ENCODE measurements around the gene KIF11. TPM values are rescaled to one million over a fixed set of nuclear protein-coding genes. Genes with fewer than 3 reads are reported as not detected.

The KIF11 gene
- total RNA-seq, 1 donor from 2014 or later = 5.7 TPM

- no peaks in the 10 kb centered on the region for H3K36me3 ChIP-seq (ENCODE audit: control insufficient read depth in 3 of 3, insufficient read depth in 3 of 3, low read length in 3 of 3)
- H3K27ac ChIP-seq (ENCODE audit: low read depth, low read length) = no peak overlapping the region
- H3K27me3 ChIP-seq (ENCODE audit: control insufficient read depth in 3 of 3, insufficient read depth in 3 of 3, low read length in 3 of 3) = peaks cover 19 to 41% (median 30%) of the 10 kb centered on the region in 3 donors
- H3K9ac ChIP-seq (ENCODE audit: low read depth in 1 of 3, low read length in 3 of 3) = peak overlapping the region in 2 of 3 donors; percentile 32 to 40
- H3K9me3 ChIP-seq (ENCODE audit: control insufficient read depth in 3 of 3, low read length in 3 of 3) = no peaks in the 10 kb centered on the region
- H3K4me1 ChIP-seq (ENCODE audit: control insufficient read depth in 3 of 3, insufficient read depth in 3 of 3, low read length in 3 of 3) = peaks cover 4 to 11% (median 11%) of the 10 kb centered on the region in 3 donors
- peak overlapping the region; percentile 55 to 61 (median 59) for H3K4me3 ChIP-seq (ENCODE audit: low read length in 3 of 3)
Observed at GRCh38 chr10:92699193-92699517, 106.2 kb downstream of the KIF11 start.

GRCh38 chr10:92699518-92700381, 106.8 kb downstream of the KIF11 start:
- peak overlapping the region in 2 of 3 donors; percentile 32 to 40 for H3K9ac ChIP-seq (ENCODE audit: low read depth in 1 of 3, low read length in 3 of 3)
- peaks cover 19 to 41% (median 30%) of the 10 kb centered on the region in 3 donors for H3K27me3 ChIP-seq (ENCODE audit: control insufficient read depth in 3 of 3, insufficient read depth in 3 of 3, low read length in 3 of 3)
- H3K27ac ChIP-seq (ENCODE audit: low read depth, low read length) = no peak overlapping the region
- H3K4me3 ChIP-seq (ENCODE audit: low read length in 3 of 3) = peak overlapping the region; percentile 55 to 61 (median 59)
- H3K4me1 ChIP-seq (ENCODE audit: control insufficient read depth in 3 of 3, insufficient read depth in 3 of 3, low read length in 3 of 3) = peaks cover 4 to 11% (median 11%) of the 10 kb centered on the region in 3 donors
- H3K9me3 ChIP-seq (ENCODE audit: control insufficient read depth in 3 of 3, low read length in 3 of 3) = no peaks in the 10 kb centered on the region
- no peaks in the 10 kb centered on the region for H3K36me3 ChIP-seq (ENCODE audit: control insufficient read depth in 3 of 3, insufficient read depth in 3 of 3, low read length in 3 of 3)

GRCh38 chr10:92702301-92702916, 109.5 kb downstream of the KIF11 start:
- Histone ChIP-seq H3K27me3 (ENCODE audit: control insufficient read depth in 3 of 3, insufficient read depth in 3 of 3, low read length in 3 of 3) (peaks cover 12 to 27% (median 14%) of the 10 kb centered on the region in 3 donors), H3K4me3 (ENCODE audit: low read length in 3 of 3) (no peak overlapping the region), H3K9ac (ENCODE audit: low read depth in 1 of 3, low read length in 3 of 3) (no peak overlapping the region), H3K27ac (ENCODE audit: low read depth, low read length) (no peak overlapping the region), H3K9me3 (ENCODE audit: control insufficient read depth in 3 of 3, low read length in 3 of 3) (no peaks in the 10 kb centered on the region), H3K36me3 (ENCODE audit: control insufficient read depth in 3 of 3, insufficient read depth in 3 of 3, low read length in 3 of 3) (no peaks in the 10 kb centered on the region), H3K4me1 (ENCODE audit: control insufficient read depth in 3 of 3, insufficient read depth in 3 of 3, low read length in 3 of 3) (peaks cover 4 to 11% (median 11%) of the 10 kb centered on the region in 3 donors)

Small RNA genes within 50 kb of the gene (small RNA-seq; reads per million reads assigned to genes)
- gene RN7SL644P = not detected

Other genes with a start within 250 kb of the KIF11 start
- gene IDE, start 19.0 kb upstream of the KIF11 start, total RNA-seq = 14.1 TPM
- 3.1 TPM for gene HHEX, start 96.8 kb downstream of the KIF11 start, total RNA-seq

All from skeletal muscle tissue (tissue), 5 donors.